Hippocampal formation (tissue), 2 donors: ENCODE results near the gene GJC1.
"Not testable (repeated sequence)": the region's sequence is repeated elsewhere in the genome, so short reads cannot be mapped to it uniquely, and the experiment has no call there.

Experiments used
- DNase-seq, 2 donors: peaks; one replicate each; lab custom pipeline; 2025; lab: John Stamatoyannopoulos, UW

GJC1 gene

DNA sequence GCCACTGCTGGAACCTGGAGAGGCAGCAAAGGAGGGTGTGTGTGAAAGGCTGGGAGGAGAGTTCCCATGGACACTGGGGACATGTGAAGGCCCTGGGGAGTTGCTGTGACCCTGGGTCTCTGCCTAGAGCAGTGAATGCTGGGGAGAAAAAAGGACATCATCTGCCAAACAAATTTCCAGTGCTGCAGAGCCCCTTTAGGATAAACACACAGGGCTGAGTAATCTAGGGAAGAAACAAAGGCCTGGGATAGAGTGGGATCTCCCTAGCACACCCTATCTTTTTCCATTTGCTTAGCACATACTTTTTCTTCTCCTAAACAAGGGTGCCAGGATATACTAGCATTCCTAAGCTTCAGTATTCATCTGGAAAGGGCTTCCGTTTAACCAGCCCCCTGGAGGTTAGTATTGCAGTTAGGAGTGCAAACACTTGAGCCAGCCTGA lies 14.3 kb upstream of the GJC1 start:
- DNase-seq, result no peak

DNA sequence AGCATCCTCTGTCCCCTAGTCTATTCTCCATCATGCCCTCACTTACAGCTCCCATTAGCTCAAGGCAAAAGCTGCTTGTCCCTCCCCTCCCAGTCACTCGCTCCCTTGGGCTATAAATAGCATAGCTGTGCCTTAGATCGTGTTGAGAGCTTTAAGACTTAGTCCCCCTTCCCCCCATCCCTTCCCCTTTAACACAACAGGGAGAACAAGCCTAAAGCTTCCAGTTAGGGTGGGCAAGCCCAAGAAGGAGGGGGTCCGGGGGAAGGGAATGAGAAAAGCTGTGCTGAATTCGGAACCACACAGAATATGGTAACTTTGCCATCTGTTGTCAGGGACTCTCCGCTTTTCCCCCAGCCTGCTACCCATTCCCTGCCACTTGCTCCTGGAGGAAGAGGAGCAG lies 12.7 kb upstream of the GJC1 start:
- no peak for DNase-seq

DNA sequence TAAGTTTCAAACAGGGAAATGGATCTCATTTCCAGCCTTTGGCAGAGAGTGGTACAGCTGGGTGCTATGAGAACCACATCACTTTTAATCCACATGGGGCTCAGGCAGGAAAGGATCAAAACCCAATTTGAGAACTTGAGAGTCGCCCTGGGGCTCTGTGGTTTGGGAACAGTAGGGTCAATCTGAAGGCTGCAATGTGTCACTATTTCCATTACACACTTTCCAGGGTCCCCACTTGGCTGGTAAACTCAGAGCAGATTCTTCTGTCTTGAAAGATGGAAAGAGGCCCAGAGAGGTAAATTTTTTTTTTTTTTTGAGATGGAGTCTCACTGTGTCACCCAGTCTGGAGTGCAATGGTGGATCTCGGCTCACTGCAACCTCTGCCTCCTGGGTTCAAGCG lies 10.8 kb upstream of the GJC1 start:
- no peak for DNase-seq

DNA sequence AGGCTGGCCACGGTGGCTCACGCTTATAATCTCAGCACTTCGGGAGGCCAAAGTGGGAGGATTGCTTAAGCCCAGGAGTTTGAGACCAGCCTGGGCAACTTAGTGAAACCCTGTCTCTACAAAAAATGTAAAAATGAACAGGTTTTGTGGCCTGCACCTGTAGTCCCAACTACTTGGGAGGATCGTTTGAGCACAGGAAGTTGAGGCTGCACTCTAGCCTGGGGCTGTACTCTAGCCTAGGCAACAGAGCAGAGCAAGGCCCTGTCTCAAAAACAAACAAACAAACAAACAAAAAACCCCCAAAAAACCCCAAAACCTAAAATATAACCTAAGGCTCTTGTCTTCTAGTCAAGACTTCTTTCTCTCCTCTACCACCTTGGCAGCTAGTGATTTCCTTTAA lies 10.2 kb upstream of the GJC1 start:
- DNase-seq, result no peak

DNA sequence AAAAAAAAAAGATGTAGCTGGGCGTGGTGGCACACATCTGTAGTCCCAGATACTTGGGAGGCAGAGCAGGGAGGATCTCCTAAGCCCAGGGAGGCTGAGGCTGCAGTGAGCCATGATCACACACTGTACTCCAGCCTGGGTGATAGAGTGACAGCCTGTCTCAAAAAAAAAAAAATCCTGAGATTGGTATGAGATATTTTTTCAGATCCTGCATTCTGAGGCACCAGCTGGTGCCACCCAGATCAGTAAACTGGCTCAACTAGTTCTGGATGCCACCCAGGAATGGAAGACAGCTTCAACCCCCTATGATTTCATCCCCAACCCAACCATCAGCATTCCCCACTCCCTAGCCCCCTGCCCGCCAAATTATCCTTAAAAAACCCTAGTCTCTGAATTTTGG lies 7.1 kb upstream of the GJC1 start:
- no peak for DNase-seq

DNA sequence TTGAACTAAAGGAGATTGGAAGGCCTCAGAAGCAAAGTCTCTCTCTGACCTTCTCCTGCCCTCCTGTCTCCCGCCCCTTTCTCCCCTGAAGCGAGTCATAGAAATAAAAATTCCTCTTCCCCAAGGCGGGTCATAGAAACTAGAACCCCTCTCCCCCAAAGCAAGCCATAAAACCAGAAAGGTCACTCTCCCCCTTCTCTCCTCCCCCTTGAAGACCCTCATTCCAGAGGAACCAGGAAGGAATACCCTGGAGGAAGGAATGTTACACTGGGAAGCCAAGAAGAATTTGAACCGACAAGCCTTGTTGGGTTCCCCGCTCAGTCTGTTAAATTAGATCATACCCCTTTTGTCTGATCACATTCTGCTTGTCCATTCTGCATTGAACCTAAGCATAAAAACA lies 2.7 kb upstream of the GJC1 start:
- DNase-seq, result no peak

DNA sequence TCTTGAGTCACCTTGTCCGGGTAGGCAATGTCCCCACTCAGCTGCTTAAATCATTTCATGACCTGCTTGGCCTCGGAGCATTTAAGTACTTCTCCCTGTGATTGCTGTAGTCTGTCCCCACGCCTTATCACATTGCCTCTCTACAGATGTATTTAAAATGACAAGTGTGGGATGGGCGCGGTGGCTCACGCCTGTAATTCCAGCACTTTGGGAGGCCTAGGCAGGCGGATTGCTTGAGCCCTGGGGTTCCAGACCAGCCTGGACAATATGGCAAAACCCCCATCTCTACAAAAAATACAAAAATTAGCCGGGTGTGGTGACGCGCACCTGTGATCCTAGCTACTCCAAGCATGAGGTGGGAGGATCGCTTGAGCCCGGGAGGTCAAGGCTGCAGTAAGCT lies 1.3 kb upstream of the GJC1 start:
- DNase-seq, result no peak

DNA sequence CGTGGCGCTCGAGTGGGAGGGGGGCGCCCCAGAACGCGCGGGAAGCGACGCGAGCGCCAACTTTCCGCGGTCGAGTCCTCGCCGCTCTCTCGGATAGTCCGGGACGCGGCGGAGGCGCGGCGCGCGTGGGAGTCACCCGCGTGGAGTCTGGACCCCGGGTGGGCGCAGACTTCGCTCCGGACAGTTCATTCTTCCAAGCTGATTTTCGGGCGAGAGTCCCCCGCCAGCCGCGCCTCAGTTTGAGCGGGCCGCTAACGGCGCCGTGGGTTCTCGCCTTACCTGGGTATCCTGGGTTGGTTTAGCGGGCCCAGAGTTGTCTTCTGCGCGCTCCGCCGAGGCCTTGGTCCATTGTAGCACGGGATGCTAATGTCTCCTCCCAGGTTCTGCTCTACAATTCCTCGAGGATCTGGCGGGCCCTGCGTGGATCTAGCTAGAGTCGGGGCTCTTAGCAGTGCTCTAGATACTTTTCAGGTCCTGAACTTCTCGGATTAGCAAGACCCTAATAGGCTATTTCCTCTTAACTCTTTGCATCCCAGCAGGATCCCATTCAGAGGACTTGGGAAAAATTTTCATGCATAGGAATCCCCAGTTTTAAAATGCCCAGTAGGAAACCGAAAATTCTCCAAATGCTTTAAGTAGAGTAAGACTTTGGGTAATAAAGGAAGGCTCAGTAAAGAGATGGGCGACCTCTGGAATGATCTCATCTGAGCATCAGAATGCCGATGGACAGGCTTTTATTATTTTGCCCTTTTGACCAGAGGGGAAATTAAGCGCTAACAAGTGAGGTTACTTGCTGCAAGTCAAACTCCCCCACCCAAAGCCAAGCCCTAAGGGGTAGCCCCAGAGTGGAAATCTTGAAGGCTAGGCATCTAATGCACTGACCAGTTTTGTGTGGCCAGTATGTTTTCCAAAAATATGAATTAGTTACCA lies 537 bp upstream of the GJC1 start:
- no peak for DNase-seq

DNA sequence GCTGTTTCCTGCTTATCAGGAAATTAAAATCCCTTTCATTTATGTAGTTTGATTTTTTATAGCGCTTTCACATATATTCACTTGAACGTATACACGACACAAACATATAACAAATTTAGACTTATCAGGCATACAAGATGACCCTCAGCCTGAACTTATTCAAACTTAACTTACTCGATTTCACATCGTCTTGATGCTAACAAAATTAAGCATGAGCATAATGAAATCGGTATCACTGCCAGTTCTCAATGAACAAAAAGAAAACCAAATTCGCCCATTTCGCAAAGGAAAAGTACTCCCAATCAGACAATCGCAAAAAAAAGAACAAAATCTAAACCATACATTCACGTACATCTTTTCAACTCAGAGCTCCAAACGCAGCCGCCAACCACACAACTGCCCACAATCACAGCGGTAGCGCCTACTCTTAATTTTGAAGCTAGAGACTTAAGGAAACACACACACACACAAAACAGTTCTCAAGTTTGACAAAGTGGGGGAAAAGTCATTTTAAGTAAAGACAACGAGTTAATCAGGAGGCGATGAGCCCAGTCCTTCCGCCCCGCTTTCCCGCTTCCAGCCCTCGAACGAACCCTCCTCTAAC lies 1.1 kb downstream of the GJC1 start:
- DNase-seq, result no peak

DNA sequence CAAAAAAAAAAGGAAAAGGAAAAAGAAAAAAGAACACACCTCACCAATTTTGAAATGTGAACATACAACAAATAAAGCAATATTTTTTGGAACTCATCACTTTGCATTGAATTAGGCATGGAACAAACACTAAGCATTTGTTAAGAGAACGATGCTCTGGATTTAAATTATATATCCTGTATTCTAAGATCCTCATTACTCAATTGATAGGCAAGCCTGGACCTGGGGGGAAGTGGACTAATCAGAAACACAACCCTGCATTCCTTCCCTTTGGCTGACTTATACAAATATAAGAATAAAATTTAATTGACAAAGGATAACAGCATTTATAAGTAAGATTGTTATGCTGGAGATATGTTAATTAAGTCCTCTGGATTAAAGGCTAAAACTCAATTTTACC lies 2.2 kb downstream of the GJC1 start:
- DNase-seq, result no peak

DNA sequence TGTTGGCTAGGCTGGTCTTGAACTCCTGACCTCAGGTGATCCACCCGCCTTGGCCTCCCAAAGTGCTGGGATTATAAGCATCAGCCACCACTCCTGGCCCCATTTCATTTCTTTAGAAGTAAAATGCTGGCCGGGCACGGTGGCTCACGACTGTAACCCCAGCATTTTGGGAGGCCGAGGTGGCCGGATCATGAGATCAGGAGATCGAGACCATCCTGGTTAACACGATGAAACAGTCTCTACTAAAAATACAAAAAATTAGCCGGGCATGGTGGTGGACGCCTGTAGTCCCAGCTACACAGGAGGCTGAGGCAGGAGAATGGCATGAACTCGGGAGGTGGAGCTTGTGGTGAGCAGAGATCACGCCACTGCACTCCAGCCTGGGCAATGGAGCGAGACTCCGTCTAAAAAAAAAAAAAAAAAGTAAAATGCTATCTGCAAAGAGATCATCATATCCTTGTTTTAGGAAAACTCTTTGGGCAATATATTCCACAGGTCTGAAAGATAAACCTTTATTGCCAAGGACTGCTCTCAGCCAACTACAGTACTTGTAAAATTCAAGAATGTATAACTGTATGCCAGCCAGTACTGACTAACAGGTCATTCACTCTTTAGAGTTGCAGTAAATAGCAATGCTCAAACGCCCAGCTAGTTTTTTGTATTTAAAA lies 3.8 kb downstream of the GJC1 start:
- DNase-seq, result no peak

DNA sequence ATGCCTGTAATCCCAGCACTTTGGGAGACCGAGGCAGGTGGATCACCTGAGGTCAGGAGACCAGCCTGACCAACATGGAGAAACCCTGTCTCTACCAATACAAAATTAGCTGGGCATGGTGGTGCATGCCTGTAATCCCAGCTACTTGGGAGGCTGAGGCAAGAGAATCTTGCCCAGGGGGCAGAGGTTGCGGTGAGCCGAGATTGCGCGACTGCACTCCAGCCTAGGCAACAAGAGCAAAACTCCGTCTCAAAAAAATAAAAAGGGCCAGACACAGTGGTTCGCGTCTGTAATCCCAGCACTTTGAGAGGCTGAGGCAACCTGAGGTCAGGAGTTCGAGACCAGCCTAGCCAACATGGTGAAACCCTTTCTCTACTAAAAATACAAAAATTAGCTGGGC lies 4.9 kb downstream of the GJC1 start:
- DNase-seq, result not testable (repeated sequence)

DNA sequence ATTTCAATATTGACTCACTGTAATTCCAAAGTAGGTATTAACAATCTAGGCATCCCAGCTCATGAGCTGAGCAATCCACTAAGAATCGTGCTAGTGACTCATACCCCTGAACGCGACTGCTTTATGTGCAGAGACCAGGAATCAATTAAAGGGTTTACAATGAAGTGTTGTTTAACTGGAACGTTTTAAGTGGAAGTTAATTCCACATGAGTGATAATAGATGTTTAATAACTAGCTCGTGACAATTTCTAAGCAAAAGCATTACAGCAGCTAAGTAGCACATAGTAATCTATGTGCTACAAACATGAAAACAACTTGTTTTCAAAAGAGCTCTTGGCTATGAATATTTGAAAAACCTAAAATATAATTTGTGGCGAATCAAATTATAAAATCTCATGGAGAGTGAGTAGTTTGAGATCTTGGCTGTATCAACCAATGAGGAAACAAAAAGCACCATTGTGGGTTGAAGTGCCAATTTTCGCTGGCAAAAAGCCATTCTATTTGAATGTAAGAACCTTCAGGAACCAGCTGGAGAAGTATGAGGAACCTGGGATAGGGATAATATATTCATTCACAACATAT lies 9.4 kb downstream of the GJC1 start:
- no peak for DNase-seq

DNA sequence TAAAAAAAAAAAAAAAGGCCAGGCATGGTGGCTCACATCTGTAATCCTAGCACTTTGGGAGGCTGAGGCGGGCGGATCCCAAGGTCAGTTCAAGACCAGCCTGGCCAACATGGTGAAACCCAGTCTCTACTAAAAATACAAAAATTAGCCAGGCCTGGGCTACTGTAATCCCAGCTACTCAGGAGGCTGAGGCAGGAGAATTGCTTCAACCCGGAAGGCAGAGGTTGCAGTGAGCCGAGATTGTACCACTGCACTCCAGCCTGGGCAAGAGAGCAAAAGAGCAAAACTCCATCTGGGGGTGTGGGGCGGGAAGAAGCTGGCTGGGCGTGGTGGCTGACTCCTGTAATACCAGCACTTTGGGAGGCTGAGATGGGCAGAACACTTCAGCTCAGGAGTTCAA lies 11.6 kb downstream of the GJC1 start:
- not testable (repeated sequence) for DNase-seq

DNA sequence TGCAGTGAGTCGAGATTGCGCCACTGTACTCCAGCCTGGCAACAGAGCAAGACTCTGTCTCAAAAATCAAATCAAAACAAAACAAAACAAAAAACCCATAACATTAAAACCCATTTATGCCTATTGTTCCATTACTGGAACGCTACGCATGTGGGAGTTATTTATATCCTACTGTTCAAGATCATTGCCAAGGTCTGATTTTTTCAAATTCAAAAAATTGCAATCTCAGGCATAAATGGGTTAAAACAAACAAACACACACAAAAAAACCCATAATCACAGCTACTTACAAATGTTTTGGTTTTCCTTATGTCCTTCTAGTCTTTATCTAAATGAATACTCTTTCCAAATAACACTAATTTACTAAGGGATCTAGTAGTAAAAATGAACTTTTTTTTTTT lies 17.8 kb downstream of the GJC1 start:
- DNase-seq, result no peak

DNA sequence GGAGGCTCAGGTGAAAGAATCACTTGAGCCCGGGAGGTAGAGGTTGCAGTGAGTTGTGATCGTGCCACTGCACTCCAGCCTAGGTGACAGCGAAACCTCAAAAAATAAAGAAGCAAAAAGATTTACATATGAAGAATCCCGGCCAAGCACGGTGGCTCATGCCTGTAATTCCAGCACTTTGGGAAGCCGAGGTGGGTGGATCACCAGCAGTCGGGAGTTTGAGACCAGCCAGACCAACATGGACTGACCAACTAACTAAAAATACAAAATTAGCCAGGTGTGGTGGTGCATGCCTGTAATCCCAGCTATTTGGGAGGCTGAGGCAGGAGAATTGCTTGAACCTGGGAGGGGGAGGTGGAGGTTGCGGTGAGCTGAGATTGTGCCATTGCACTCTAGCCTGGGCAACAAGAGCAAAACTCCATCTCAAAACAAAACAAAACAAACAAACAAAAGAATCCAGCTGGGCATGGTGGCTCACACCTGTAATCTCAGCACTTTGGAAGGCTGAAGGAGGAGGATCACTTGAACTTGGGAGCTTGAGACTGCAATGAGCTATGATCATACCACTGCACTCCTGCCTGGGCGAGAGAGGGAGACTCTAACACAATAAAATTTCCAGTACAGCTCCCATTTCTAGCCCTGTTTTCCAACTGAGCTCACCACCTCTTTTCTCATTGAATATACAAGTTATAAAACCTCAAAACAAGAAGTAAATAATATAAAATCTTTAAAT lies 21.3 kb downstream of the GJC1 start:
- DNase-seq, result not testable (repeated sequence)

DNA sequence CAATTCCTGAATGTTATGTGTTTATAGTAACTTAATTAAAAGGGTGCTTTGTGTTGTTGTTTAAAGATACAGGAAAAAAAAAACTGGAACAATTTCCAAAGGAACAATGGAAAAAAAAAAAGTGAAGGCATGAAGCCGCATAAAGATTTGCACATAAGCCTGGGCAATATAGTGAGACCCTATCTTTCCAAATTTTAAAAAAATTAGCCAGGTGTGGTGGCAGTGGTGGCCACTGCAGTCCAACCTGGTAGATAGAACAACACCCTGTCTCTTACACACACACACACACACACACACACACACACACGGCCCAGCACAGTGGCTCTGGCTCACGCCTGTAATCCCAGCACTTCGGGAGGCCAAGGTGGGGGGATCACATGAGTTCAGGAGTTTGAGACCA lies 21.9 kb downstream of the GJC1 start:
- DNase-seq, result no peak

DNA sequence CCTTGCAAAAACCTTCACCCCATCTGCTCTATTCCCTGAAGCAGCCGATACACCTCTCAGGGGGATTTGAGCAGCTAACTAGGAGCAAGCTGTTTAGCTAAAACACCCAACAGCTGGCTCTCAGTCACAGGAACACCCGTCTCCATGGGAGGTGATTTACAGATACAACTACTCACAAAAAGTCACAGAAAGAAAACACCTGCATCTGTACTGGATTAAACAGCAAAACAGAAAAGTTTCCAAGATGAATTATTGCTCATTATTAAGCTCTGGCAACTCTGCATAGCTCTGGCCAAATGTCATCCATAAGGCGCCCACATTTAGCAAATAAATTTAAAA lies 22.3 kb downstream of the GJC1 start:
- DNase-seq, result no peak

DNA sequence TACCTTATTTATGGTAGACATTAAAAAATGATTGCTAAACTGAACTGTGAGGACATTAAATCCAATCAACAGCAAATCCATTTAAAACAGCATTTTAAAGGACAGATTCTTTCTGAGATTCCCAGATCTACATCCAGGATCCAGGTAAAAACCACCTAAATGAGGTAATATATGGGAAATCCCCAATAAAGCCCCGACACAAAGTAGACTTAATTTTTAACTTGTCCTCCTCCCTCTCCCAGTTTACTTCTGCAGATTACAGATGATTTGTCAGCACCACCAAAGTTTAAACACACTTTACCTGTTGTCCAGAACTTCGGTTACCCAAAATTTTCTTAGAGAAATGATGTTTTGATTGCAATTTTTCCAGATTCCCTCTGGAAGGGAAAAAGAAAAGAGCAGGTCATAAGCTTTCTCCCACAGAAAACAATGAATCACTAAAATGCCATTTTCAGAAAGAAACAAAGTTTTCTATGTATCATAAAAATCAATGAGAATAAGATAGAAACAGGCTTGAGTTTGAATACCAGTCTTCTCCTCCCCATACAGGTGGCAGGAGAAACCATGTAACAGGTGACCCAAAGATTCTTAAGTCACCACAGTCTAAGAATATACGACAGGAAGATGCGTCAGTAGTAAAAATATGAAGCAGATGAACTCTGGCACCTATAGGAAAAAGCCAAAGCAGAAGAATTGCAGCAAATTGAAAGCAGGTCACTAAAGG lies 22.8 kb downstream of the GJC1 start:
- no peak for DNase-seq

DNA sequence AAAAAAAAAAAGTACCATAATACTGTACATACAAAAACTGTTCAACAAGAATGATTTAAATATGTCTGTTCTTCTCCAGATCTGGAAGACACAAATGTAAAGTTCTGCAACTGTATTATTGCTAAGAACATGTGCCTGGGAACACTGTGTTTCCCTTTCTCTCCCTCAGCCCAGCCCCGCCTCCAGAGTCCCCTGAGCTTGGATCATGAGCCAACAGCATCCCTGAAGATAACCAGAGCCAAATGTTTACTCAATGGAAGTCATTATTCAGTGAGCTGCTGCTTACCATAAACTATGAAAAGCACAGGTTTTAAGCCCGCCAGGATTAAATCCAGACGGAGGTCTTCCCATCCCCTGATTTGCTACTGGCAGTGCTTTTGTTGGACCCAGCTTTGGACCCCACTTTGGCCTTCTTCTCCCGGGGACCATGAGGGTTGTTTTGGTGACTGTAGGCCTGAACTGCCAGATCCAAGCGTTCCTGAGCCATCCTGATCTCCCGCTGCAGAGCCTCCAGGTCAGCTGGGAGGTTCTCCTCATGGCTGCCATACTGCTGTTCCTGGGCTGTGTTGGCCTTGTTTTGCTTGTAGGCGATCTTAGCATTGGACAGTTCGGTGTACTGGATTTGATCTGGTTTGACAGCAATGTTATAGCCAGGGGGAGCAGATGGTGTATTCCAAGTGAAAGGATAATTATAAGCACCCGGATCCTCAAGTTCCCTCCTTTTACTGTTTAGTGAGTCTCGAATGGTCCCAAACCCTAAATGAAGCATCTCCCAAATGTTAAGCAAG lies 25.6 kb downstream of the GJC1 start:
- no peak for DNase-seq

DNA sequence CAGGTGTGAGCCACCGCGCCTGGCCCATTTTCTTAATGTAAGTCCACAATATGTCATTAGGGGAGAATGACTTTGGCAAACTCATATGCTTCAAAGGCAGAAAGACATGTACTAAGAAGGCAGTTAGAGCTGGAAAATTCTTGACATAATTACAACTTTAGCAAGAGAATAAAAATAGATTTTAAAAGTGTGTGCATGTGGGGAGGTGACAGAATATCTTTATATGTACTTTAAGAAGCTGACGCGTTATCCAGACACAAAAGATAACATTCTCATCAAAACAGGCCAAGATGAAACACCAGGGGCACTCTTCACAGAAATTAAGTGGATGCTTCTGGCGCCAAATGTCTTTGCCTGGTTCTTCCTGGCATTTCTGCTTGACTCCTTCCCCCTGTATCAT lies 28.2 kb downstream of the GJC1 start:
- DNase-seq, result no peak
